H54 (cell line): ENCODE measurements around the gene BHLHE23.

Source experiments
- DNase-seq: peaks from one replicate; pipeline ENCODE4 v3.0.0; 2011; ENCODE audit warnings: low spot score, mixed read lengths; ENCODE audit not compliant: insufficient read length
- FAIRE-seq: peaks from 3 replicates; lab custom pipeline; 2011; peaks lifted over from hg19 to GRCh38; lab: Jason Lieb, UNC
- POLR2A ChIP-seq: IDR thresholded peaks from 2 replicates; pipeline ENCODE4 v1.6.1; 2011; ENCODE audit warnings: low read depth, mild to moderate bottlenecking, low read length

BHLHE23 gene

DNA sequence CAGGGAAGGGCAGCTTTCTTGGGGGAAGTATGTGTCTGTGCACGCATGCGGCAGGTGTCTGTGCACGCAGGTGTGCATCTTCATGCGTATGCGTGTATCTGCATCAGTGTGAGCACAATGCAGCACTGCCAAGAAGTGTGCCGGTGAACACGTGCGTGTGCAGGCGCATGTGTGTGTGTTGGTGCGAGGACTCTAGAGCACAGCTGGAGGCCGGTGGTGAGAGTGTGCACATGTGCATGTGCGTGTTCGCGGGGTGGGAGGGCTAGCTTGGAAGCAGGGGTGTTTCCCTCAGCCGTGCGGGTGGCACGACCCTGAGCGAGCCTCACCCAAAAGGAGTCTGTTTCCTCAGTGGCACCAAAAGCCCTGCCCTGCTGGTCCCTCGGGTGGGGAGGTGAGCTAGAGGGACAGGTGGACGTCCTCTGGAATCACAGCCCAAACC is 46.7 kb downstream of the BHLHE23 start:
- DNase-seq (no peak), FAIRE-seq (no peak)
- TF ChIP-seq POLR2A = no peak

DNA sequence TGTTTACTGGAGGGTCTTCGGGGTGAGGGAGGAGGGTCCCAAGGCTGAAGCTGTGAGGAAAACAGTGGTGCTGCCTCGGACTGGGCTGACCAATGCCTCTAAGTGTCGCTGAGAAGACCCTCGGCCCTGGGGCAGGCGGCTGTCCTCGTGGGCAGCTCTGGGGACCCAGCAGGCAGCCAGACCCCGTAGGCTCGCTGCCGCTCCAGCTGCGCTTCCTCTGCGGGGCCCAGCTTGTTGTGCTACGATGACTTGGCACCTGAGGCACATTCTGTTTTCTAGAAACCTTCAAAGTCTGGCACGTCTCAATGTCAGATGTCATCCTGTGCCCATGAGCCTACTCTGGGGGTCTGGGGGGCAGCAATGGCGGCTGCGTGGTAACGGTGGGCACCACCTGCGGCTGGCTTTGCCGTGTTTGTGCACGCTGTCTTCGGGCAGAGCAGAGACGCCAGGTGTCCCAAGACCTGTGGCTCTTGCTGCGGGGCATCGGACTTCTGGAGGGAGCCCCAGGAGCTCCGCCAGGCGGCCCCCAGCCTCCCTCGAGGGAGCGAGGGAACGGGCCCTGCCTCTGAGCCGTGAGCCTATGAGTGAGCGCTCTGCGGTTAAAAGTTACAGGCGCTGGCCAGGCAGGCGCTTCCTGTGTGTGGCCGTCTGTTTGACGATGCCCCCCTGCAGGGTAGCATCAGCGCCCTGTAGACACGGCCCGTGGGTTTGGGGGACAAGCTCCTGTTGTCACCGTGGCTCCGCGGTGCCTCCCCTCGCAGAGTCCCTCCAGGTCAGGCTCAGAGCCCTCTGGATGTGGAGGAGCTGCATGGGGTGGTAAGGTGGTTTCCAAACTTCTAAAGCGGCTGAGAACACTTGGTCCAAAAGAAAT is 47.4 kb downstream of the BHLHE23 start:
- DNase-seq (no peak), FAIRE-seq (no peak)
- no peak for TF ChIP-seq POLR2A

DNA sequence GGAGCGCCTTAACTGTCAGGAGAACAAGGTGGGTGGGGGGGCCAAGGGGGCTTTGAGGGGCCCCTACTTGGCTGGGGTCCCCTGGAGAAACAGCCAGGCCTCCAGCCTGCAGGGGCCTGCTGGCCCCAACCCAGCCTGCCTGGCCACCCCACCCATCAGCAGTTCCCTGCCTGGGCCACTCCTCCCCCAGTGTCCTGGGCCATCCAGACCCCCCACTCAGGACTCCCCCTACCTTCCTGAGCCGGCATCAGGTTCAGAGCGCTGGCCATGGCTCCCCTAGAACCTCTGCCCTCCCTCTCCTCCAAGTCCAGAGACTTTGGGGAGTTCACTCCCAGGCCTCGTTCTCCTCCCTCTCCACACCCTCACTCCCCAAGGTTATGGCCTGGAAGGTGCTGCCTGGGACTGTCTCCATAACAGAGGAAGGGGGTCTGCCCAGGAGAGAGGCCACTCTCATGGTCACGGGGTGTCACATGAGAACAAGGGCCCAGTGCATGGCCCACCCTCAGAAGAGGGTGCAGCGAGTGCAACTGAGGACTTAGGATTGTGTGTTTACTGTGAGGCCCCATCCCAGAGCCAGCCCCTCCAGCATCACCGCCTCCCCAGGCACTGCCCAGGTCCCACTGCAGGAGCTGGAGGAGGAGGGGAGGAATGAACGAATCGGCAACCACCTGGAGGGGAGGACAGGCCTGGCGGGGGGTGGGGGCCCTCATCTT is 48.2 kb downstream of the BHLHE23 start:
- TF ChIP-seq POLR2A = no peak
- FAIRE-seq (no peak), DNase-seq (no peak)

DNA sequence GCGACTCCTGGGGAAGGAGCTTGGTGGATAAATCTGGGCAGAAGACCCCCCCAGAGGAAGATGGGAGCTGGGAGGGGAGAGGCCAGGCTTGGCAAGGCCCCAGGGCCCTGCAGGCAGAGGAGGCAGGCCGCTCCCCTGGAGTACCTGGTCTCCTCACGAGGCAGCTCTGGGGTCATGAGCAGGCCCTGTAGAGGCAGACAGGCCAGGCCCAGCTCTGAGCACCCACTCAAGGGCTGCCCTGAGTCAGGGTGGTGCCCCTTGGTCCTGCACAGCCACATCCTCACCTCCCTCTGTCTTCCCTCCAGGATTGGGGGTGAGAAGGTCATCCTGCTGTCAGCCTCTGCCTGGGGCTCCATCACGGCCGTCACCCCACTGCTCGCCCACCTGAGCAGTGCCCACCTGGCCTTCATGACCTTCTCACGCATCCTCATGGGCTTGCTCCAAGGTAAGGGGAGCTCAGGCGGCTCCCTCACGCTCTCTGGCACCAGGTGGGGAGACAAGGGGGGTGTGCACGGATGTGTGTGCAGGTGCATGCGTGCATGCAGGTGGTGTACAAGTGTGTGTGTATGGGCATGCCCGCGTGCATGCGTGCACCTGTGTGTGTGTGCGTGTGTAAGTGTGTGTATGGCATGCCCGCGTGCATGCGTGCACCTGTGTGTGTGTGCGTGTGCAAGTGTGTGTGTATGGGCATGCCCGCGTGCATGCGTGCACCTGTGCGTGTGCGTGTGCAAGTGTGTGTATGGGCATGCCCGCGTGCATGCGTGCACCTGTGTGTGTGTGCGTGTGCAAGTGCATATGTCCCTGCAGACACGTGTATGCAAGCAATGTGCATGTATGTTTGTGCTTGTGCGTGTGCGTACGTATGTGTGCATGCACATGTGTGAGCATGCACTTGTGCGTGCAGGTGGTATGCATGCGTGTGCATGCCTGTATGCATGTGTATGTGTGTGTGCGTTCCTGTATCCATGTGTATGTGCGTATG is 49.3 kb downstream of the BHLHE23 start:
- DNase-seq = no peak
- FAIRE-seq = no peak

DNA sequence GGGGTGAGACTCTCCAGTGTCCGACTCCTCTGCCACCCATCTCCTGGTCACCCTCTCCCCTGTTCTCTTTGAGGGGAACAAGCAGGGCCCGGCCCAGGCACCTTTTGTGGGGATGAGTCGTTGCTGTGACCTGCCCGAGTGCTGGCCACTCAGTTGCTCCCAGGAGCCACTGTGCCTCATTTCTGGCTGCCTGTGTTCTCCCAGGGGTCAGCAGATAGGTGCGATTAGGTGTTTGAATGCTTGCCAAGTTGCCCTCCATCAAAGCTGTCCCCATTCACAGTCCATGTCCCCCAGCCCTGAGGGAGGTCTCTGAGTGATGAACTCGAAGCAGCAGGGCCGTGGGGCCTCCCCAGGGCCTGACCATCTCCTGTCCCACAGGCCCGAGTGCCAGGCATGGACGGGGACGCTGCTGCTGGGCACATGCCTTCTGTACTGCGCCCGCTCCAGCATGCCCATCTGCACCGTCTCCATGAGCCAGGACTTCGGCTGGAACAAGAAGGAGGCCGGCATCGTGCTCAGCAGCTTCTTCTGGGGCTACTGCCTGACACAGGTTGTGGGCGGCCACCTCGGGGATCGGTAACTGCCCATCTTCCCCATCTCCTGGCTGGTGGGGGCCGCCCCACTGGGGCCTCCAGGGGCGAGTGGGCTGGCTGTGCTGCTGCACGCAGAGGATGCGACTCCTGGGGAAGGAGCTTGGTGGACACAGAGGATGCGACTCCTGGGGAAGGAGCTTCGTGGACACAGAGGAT is 50.2 kb downstream of the BHLHE23 start:
- no peak for TF ChIP-seq POLR2A
- no peak for DNase-seq
- FAIRE-seq = no peak

More for the DNA sequence above, 49.3 kb downstream of the BHLHE23 start:
- TF ChIP-seq POLR2A = no peak
